ENCODE results near the gene ZNF592.

GRCh38 chr15:84833447-84834228 is 85.2 kb downstream of the ZNF592 start:
- TF ChIP-seq CTCF (conservative IDR thresholded peaks at IDR 0.05 in 1 of 2, IDR thresholded peaks at IDR 0.05 in 1 of 2; ENCODE audit: extremely low read depth in 1 of 2, insufficient read depth in 1 of 2, low read depth in 1 of 2, low read length in 2 of 2) (no peak), EZH2 (IDR thresholded peaks at IDR 0.05; ENCODE audit: borderline replicate concordance, low read length) (no peak)
